Right lobe of liver (tissue), 6 donors: ENCODE measurements around the gene TCEAL2. TPM values are rescaled to one million over a fixed set of nuclear protein-coding genes. Genes with fewer than 3 reads are reported as not detected.
"Not testable (repeated sequence)": the region's sequence is repeated elsewhere in the genome, so short reads cannot be mapped to it uniquely, and the experiment has no call there.

ENCODE experiments used
- ATAC-seq, 4 donors: fragments of 200-7000 bp; cut with Tn5 transposase; one replicate each; pipeline ENCODE4 v1.9.1; 2020; ENCODE audit warnings: mild to moderate bottlenecking in 4 of 4, moderate library complexity in 4 of 4
- DNase-seq, 3 donors: peaks; one replicate each; pipeline ENCODE4 v3.0.0-alpha.2; 2020
- H3K27ac ChIP-seq, 3 donors: fragments of 200-600 bp; one replicate each; pipeline ENCODE4 v1.8.0; 2022
- H3K27me3 ChIP-seq, 2 donors: fragments of 200-600 bp; one replicate each; pipeline ENCODE4 v1.8.0; 2022
- H3K36me3 ChIP-seq, 4 donors: fragments of 200-600 bp; sonication (generic) in 1 of 4; one replicate each; pipeline versions ENCODE4 v1.5.1 to v1.8.0; 2017 to 2022; ENCODE audit warnings: control low read depth in 1 of 4
- H3K4me1 ChIP-seq, 4 donors: fragments of 200-600 bp; sonication (generic) in 1 of 4; one replicate each; pipeline versions ENCODE4 v1.5.1 to v1.8.0; 2017 to 2022; ENCODE audit warnings: control low read depth in 1 of 4
- H3K4me3 ChIP-seq, 3 donors: fragments of 200-600 bp; one replicate each; pipeline ENCODE4 v1.8.0; 2022
- H3K9me3 ChIP-seq, 4 donors: fragments of 200-600 bp; sonication (generic) in 1 of 4; one replicate each; pipeline versions ENCODE4 v1.5.1 to v1.8.0; 2017 to 2022; ENCODE audit warnings: control low read depth in 1 of 4
- POLR2A ChIP-seq: fragments of 450-650 bp; IDR thresholded peaks from one replicate; pipeline ENCODE4 v1.6.1; 2017; ENCODE audit warnings: antibody characterized with exemption, mild to moderate bottlenecking
- WGBS: methylation state at CpG from one replicate; pipeline ENCODE4 v1.1.6; 2018; ENCODE audit warnings: low coverage, low lambda C conversion rate; ENCODE audit not compliant: insufficient coverage; ENCODE audit errors: missing lambda C conversion rate; 5-methylcytosine and 5-hydroxymethylcytosine counted together
- intact Hi-C, 2 donors: fragments of 100-400 bp; cut with DNase I; formaldehyde crosslinking; loops; one replicate each; pipeline versions ENCODE4 v1.11.2 to v1.14.1; 2022
- total RNA-seq, 6 experiments: library from RNA; depleted of rRNA in 2 of 6; stranded (reverse); fragments of >200 nt in 2 of 6; fragmentation: NEBNext Ultra II Directional in 3 of 6; extraction: Animal tissue kit (Norgen Biotek cat#: 25700) in 3 of 6; gene quantifications; one replicate each; pipeline versions ENCODE4 v1.1.0 to v1.2.4, GENCODE V29; 2016 to 2023
- TF ChIP-seq, protein P1 (sequence below), 4 donors: fragments of 200-600 bp in 3 of 4; fragments of 450-650 bp in 1 of 4; IDR thresholded peaks; one replicate each; pipeline versions ENCODE4 v1.5.1 to v1.8.0; 2016 to 2022; ENCODE audit warnings: antibody characterized with exemption in 4 of 4, mild to moderate bottlenecking in 2 of 4
- donor health status: DM: no; HTN: yes; CAD: no.
- donor health status: DM: no; HTN: no; CAD: no.
- donor health status: DM: no; HTN: no; CAD: no.
- donor health status: DM: no; HTN: yes; CAD: no.
- donor health status: DM: no; HTN: yes; CAD: no.

The TCEAL2 gene
- total RNA-seq, 6 experiments from 2014 or later = not detected

DNA sequence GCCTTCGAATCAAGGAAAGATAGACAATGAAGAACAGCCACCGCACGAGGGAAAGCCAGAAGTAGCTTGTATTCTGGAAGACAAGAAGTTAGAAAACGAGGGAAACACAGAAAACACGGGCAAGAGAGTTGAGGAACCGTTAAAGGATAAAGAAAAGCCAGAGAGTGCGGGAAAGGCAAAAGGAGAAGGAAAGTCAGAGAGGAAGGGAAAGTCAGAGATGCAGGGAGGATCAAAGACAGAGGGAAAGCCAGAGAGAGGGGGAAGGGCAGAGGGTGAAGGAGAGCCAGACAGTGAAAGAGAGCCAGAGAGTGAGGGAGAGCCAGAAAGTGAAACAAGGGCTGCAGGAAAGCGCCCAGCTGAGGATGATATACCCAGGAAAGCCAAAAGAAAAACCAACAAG, 1.4 kb downstream of the TCEAL2 start:
- no peak for TF ChIP-seq POLR2A
- TF ChIP-seq, protein P1, sequence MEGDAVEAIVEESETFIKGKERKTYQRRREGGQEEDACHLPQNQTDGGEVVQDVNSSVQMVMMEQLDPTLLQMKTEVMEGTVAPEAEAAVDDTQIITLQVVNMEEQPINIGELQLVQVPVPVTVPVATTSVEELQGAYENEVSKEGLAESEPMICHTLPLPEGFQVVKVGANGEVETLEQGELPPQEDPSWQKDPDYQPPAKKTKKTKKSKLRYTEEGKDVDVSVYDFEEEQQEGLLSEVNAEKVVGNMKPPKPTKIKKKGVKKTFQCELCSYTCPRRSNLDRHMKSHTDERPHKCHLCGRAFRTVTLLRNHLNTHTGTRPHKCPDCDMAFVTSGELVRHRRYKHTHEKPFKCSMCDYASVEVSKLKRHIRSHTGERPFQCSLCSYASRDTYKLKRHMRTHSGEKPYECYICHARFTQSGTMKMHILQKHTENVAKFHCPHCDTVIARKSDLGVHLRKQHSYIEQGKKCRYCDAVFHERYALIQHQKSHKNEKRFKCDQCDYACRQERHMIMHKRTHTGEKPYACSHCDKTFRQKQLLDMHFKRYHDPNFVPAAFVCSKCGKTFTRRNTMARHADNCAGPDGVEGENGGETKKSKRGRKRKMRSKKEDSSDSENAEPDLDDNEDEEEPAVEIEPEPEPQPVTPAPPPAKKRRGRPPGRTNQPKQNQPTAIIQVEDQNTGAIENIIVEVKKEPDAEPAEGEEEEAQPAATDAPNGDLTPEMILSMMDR (IDR thresholded peaks at IDR 0.05) = no peak
- no peaks in the 10 kb centered on the region for H3K9me3 ChIP-seq
- no peak overlapping the region for H3K4me3 ChIP-seq
- H3K27ac ChIP-seq = no peak overlapping the region
- no peak for ATAC-seq
- intact Hi-C loops = no loop called here
- WGBS = 30% methylated on average over 8 of the region's 8 CpGs
- no peak for DNase-seq
- no peaks in the 10 kb centered on the region for H3K4me1 ChIP-seq
- peaks cover 6% of the 10 kb centered on the region in 2 donors for H3K27me3 ChIP-seq
- H3K36me3 ChIP-seq = no peaks in the 10 kb centered on the region

DNA sequence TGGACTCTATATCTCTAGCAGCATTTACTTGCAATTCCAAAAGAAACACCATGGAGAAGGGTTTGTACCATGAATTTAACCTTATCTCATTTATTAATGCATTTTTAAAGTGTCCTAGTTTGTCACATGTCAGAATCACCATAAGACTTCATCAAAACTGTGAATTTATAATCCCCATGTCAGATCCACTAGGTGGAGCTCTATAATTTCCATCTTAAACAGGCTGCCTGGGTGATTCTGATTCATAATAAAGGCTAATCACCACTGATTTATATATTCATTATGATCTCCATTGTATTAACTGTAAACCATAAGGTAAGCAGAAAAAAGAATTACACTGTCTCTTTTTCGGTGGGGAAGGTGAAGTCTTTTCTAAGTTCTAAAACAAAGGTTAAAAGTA, 4.0 kb downstream of the TCEAL2 start:
- WGBS = 7% methylated on average over 1 of the region's 1 CpG
- Histone ChIP-seq H3K27me3 (peaks cover 4 to 6% of the 10 kb centered on the region in 2 donors), H3K4me1 (no peaks in the 10 kb centered on the region), H3K9me3 (no peaks in the 10 kb centered on the region), H3K36me3 (no peaks in the 10 kb centered on the region), H3K27ac (no peak overlapping the region), H3K4me3 (no peak overlapping the region)
- ATAC-seq (peak in 3 of 4 donors; percentile 46 to 50 (median 47)), DNase-seq (no peak)
- intact Hi-C loops = no loop called here
- no peak for TF ChIP-seq POLR2A
- TF ChIP-seq, protein P1 (IDR thresholded peaks at IDR 0.05) = peak; percentile 33 to 56 (median 50)

DNA sequence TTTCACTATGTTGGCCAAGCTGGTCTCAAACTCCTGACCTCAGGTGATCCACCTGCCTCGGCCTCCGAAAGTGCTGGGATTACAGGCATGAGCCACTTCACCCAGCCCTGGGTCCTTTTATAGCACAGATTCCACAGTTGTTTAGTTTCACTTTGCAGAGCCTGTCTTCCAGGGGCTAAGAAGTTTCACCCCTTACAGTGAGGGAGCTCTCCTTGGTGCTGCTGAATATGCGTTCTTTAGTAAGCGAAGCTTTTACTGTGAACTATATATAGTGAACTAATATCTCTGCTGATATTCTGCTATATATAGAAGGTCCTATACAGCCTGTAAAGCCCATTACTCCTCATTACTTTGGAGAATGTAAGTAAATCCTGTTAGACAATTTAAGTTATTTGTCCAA, 12.6 kb downstream of the TCEAL2 start:
- TF ChIP-seq, protein P1 (IDR thresholded peaks at IDR 0.05) = no peak
- TF ChIP-seq POLR2A = no peak
- Histone ChIP-seq H3K36me3 (no peaks in the 10 kb centered on the region), H3K27me3 (peaks cover 0 to 10% of the 10 kb centered on the region in 2 donors), H3K9me3 (no peaks in the 10 kb centered on the region), H3K4me3 (no peak overlapping the region), H3K4me1 (no peaks in the 10 kb centered on the region), H3K27ac (no peak overlapping the region)
- 47% methylated on average over 4 of the region's 4 CpGs for WGBS
- intact Hi-C loops = no loop called here
- DNase-seq = no peak
- no peak for ATAC-seq

DNA sequence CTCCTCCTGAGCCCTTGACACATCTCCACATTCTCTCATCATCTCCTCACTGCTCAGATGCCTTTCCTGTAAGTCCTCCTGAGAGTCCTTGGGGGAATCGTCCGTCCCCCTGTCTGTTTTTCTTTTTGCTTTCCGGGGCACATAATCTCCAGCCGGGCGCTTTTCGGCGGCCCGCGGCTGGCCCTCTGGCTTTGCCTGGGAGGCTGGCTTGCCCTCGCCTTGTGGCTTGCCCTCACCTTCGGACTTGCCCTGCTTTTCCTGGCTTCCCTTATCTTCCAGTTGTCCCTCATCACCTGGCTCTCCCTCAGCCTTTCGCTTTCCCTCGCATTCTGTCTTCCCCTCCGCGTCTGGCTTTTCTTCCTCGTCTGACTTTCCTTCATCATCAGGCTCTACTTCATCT, 15.4 kb downstream of the TCEAL2 start:
- ATAC-seq, H3K4me1 ChIP-seq, H3K27ac ChIP-seq, DNase-seq, H3K9me3 ChIP-seq, H3K36me3 ChIP-seq, intact Hi-C loops, H3K4me3 ChIP-seq: not testable (repeated sequence)
- WGBS = 49% methylated on average over 15 of the region's 16 CpGs
- peaks cover 0 to 20% of the 10 kb centered on the region in 2 donors for H3K27me3 ChIP-seq

DNA sequence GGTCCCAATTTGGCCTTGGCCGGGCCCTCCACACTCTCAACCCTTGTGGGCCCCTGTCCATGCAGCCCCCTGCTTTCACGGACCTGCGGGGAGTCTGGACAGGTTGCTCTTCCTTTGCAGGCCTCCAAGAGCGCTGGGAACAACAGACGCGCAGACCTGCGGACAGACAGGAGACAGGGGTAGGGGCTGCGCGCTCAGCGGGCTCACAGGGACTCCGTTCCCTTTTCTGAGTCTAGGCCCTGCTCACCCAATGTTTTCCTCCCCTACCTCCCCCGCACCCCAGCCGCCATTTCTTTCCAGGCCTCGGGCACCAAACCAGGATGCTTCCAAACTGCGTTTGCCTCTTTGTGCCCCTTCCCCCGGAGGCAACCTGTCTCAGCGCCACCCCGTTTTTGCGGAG, 16.2 kb downstream of the TCEAL2 start:
- DNase-seq, H3K36me3 ChIP-seq, ATAC-seq, intact Hi-C loops, H3K4me1 ChIP-seq, H3K9me3 ChIP-seq, H3K4me3 ChIP-seq, H3K27ac ChIP-seq: not testable (repeated sequence)
- peaks cover 5 to 16% of the 10 kb centered on the region in 2 donors for H3K27me3 ChIP-seq
- 15% methylated on average over 5 of the region's 19 CpGs for WGBS

DNA sequence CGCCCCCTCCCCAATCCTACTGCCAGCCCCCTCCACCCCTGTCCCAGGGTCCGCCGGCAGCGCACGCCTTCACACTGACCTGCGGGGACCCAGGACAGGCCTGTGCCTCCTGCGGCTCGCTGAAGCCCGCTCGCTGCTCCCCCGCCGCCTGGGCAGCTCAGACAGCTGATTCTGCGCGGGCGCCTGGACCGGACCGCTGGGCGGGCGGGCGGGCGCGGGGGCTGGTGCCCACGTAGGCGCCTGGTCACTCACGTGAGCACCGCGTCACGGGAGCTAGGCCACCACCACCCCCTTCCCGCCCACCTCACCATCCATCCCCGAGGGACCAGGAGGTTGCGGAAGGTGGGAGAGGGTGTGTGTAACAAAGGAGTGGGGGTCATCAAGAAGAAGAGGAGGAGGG, 16.8 kb downstream of the TCEAL2 start, which contains the start of gene TCEAL6:
TCEAL6 (minus strand) TSS at position 208 of the 400 bp plus-strand sequence.
- intact Hi-C loops, H3K4me3 ChIP-seq, H3K36me3 ChIP-seq, DNase-seq, H3K4me1 ChIP-seq, H3K27ac ChIP-seq, H3K9me3 ChIP-seq: not testable (repeated sequence)
- WGBS = no CpG with 5 or more reads among the region's 31 CpGs
- H3K27me3 ChIP-seq = peaks cover 9 to 14% of the 10 kb centered on the region in 2 donors
- ATAC-seq = peak in 1 of 4 donors; percentile 40
